NCI-H510A (cell line): ENCODE data around the gene ADM2.

Experiments used
- DNase-seq: peaks from one replicate; lab custom pipeline; 2025; lab: John Stamatoyannopoulos, UW

Gene ADM2

DNA sequence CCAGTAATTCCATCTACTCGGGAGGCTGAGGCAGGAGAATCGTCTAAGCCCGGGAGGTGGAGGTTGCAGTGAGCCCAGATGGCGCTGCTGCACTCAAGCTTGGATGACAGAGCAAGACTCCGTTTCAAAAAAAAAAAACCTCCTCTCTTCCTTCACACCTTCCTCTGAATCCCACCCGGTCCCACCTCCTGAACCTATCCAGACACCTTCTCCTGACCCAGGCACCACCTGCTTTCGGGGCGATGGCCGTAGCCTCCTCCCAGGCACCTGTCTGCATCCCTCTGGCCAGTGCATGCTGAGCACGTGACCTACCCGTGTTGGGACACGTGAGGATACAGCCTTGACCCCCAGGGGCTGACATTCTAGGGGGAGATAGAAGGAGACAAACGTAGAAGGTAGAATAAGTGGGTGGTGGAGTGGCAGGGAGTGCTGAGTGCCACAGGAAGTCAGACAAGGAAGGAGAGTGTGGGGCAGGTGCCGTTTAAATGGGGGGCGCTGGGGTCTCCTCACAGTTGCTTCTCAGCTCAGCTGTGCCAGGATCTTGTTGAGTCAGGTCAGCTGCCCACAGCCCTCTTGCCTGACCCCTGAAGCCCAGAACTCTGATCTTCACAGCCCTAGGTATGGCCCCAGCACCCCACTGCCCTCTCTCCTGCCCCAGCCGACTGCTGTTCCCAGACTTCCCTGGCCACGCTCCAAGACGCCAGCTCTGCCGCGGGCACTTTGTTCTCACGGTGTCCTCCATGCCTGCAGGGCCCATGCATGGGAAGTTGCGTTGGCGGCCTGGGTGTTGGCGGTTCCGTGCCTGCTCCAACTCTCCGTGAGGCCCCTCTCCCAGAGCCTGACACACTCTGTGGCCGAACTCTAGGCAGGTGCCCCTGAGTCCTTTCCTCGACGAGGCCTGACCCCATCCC lies 4.1 kb downstream of the ADM2 start:
- no peak for DNase-seq

DNA sequence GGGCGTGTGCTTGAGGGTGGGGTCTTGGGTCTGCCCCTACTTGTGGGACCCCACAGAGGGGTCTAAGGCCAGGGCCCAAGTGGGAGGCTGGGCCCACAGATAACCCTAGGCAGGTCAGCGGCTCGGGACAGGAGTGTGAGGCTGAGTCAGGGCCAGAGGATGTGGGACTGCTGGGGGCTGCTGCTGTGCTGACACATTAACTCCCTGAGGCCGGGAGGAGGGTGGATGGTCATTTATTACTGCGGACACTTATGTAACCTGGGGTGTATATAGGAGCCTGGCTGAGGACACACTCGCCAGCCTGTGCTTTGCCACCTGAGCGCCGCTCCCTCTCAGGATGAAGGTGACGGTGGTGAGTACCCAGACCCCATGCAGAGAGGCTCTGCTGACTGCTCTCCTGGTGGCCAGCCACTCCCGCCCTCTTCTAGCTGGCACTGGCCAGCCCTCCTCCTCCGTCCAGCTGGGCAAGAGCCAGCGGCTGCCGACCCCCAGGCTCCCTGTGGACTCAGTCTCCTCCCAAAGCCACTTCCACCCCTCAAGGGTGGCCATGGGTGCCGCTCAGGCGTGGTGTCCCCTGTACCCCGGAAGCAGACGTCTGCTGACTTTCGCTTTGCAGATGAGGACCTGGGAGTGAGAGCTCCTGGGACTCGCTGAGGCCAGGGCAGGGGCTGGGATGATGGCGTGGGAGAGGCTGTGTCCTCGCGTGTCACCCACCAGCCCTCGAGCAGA lies 5.4 kb downstream of the ADM2 start, which contains the start of gene MIOX:
Gene MIOX (plus strand): TSS at position 299 of the 729 bp plus-strand sequence. CDS start 39 bp downstream, at position 338.
- no peak for DNase-seq

DNA sequence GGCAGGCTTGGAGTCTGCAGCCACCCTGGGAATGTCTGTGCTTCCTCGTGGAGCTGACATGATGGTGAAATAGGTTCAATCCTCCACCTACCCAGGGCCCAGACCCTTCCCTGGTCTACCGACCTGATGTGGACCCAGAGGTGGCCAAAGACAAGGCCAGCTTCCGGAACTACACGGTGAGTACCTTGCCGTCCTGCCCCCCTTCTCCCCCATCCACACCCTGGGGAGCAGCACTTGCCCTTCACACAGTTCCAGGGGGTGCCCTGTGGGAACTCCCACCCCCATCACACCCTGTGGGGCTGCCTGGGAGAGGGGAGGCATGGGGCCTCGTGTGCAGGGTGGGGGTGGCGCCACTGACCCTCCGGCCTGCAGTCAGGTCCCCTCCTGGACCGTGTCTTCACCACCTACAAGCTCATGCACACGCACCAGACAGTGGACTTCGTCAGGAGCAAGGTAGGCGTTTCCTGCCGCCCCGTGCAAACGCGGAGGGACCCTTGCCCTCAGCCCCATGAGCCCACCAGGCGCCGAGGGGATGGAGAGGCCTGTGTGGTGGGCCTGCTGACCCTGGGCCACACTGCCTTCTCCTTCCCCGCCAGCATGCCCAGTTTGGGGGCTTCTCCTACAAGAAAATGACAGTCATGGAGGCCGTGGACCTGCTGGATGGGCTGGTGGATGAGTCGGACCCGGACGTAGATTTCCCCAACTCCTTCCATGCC lies 6.1 kb downstream of the ADM2 start:
- no peak for DNase-seq

DNA sequence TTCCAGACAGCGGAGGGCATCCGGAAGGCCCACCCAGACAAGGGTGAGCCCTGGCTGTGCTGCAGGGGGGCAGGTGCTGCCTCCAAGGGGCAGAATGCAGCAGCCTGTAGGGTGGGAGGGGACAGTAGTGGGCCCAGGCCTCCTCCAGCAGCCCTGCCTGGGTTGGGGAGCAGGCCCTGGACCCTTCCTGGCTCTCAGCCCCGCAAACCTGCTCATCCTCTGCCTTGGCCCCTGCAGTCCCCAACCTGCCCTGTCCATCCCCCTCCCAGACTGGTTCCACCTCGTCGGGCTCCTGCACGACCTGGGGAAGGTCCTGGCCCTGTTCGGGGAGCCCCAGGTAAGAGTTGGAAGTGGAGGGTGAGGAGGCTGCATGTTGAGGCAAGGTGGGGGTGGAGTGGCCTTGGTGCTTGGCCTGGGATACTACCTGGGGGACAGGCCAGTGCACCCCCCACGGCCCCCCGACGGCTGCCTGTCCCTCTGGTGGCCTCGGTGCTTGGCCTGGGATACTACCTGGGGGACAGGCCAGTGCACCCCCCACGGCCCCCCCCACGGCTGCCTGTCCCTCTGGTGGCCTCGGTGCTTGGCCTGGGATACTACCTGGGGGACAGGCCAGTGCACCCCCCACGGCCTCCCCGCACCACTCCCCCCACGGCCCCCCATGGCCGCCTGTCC lies 6.8 kb downstream of the ADM2 start:
- no peak for DNase-seq

DNA sequence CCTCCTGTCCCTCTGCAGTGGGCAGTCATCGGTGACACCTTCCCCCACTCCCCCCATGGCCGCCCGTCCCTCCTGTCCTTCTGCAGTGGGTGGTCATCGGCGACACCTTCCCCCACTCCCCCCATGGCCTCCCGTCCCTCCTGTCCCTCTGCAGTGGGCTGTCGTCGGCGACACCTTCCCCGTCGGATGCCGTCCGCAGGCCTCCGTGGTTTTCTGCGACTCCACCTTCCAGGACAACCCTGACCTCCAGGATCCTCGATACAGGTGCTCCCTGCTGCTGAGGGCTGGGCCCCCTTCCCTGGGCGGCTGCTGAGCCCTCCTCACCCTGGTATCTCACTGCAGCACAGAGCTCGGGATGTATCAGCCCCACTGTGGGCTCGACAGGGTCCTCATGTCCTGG lies 7.5 kb downstream of the ADM2 start:
- no peak for DNase-seq

DNA sequence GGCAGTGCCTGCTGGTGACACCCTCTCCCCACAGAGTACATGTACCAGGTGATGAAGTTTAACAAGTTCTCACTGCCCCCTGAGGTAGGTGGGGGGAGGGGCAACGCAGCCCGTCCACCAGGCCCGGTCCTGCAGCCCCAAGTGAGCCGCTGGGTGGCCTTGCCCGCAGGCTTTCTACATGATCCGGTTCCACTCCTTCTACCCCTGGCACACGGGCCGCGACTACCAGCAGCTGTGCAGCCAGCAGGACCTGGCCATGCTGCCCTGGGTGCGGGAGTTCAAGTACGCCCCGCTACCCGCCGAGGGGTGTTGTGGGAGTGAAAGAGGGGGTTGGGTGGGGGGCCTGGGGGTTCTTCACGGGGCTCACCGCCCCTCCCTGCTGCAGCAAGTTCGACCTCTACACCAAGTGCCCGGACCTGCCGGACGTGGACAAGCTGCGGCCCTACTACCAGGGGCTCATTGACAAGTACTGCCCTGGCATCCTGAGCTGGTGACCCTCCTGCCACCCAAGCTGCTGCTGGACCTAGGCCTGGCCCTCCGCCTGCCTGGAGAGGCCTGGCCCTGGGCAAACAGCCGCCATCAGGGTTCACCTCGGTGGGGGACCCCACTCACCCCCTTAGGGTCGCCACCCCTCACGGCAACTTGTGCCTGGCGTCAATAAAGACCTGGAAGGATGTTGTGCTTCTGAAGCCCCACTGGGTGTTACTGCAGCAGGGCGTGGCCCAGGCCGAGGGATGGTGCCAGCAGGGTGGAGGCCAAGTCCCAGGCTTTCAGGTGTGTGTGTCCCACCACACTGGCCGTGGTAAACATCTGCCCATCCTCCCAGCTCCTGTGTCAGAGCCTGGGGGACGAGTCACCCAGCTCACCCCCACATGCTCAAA lies 8.3 kb downstream of the ADM2 start:
- DNase-seq, result no peak

DNA sequence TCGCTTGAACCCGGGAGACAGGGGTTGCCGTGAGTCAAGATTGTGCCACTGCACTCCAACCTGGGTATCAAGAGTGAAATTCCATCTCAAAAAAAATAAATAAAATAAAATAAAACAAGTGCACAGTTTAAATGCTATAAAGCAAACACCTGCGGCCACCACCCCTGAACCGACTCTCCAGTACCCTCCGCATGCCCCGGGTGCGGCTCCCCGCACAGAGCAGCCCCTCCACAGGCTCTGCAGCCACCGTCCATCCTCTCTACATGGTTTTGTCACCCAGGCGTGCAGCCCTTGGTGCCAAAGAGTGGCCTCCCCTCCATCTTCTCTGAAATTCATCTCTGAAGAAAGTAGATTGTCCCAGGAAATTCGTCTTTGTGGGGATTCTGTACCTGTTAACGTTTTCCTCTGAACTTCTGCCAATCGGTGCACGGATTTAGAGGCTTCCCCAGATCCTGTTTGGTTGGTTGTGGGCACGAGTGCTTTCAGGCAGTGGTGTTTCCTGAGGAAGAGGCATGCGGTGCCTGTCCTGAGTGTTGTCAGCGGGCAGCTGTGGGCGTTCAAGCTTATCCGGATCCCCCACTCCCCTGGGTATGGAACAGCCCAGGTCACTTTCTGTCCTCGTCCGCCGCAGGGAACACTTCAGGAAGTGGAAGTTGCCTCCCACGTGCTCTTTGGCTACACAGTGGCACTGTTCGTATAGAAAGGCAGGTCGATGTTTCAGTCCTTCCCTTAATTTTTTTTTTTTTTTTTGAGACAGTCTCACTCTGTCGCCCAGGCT lies 9.4 kb downstream of the ADM2 start:
- DNase-seq, result no peak

DNA sequence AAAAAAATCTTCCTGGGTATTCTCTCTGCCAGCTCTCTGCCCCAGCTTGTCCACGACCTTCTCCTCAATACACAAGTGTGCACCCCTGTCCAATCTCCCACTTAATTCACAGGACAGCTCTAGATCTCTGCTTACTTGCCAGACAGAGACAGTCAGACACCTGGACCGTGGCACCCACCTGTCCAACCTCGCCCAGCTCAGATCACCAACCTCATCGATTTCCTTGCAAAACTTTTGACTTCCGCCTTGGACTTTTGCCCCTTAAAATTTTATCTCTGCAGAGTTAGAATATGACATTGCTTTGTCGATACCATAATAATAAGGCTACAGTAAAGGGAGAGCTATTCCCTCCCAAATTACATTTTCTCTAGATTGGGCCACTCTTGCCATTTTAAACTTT lies 15.8 kb downstream of the ADM2 start:
- no peak for DNase-seq

DNA sequence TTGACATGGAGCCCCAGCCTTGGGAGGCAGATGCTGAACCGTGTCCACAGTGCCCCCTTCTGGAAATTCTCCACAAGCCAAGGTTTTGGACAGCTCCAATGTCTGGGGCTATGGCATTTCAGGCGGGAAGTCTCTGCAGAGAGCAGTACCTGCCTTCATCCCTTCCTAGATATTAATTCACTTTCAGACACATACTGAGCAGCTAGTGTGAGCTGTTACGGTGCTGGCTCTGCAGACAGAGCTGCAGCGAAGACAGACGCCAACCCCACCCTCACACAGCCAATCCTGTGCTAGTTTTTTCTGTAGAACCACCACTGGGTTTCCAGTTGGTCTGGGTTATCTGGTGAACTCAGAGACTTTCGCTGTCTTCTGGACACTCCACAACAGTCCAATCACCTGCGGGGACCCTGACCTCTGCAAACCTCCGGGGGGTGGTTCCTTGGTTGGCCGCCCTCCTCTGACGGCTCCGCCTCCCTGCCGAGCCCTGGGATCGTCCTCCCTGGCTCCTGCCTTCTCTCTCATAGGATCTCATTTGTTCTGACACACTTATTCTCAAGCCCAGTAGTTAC lies 17.1 kb downstream of the ADM2 start:
- peak; percentile 48 for DNase-seq

DNA sequence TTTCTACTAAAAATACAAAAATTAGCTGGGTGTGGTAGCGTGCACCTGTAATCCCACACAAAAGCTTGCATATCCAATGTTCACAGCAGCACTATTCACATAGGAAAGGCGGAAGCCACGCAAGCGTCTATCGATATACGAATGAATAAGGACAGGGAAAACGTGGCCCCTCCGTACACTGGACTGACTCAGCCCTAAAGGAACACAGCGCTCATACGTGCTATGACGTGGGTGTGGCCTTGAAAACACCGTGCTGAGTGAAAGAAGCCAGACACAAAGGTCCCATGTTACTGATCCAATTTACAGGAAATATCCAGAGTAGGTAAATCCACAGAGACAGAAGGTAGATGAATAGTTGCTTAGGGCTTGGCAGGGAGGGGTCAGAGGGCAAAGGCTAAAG lies 19.1 kb downstream of the ADM2 start:
- no peak for DNase-seq

DNA sequence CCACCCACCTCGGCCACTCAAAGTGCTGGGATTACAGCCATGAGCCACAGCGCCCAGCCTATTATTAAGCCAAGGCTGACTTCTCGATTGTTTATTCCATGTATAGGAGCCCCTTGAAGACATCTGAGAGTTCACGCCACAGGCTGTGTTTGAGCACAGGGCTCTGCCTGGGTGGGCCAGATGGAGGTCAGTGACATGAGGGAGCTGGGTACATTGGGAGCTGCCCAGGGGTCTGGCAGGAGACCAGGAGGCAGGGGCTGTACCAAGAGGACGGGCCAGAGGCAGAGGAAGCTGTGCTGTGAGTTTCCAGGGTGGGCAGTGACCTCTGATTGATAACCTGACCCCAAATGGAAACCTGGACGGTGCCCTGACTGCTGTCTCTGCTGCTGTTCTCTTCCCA lies 20.8 kb downstream of the ADM2 start:
- DNase-seq, result no peak

DNA sequence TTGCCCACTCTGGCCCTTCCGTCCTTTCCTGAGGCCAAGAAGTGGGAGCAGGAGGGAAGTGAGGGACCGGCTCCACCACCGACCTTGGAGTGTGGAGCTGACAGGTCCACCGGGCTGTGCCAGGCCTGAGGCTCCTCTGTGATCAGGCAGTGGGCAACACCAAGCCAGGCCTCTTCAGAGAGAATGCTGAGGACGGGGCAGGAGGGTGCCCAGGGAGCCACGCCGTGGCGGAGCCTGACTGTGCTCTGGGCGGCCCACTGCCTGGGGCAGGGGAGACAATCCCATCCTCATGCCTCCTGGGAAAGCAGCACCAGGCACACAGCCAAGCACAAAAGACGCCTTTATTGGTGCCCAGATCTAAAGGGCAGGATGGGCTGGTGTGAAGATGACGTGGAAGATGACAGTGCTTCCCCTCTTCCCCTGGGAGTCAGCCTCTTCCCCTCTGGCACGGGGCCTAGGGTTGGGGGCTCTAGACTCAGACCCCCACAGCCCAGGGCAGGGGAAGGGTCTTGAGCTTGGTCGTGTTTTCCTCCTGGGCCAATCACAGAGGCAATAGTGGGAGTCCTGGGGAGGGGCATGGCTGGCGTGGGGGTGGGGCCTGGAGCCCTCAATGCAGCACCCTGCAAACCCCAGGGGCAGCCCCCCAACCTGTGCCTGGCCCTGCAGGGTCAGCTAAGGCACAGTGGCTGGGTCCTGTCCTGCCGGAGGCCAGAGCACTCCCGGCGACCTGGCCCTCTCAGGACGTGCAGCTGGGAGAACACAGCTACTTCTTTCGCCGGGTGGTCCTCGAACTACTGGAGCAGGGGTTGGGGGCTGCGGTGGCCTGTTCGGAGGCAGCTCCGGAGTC lies 21.5 kb downstream of the ADM2 start:
- DNase-seq, result no peak

DNA sequence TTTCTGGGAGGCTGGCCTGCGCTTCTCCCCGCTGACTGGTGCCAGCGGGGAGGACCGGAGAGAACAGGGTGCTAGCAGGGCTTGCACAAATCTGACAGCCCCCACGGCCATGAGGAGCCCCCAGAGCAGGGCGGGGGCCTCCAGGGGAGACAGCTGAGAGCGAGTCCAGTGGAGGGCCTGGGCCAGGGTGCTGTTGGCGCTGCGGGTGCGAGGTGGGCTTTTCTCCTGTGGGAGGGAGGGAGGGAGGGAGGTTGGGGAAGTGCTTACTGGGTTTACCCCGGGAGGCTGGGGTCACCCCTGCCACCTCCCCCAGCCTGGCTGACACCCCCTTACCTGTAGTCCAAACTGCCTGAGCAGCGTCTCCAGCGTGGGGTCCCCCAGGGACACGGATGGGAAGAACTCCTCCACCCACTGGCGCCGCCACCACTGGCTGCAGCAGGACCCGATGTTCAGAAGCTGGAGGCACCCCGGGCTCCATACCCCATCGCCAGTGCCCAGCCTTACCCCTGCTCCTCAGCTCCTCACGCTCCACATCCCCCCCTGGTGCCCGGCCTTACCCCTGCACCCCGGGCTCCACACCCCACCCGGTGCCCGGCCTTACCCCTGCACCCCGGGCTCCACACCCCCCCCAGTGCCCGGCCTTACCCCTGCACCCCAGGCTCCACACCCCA lies 22.3 kb downstream of the ADM2 start:
- no peak for DNase-seq

DNA sequence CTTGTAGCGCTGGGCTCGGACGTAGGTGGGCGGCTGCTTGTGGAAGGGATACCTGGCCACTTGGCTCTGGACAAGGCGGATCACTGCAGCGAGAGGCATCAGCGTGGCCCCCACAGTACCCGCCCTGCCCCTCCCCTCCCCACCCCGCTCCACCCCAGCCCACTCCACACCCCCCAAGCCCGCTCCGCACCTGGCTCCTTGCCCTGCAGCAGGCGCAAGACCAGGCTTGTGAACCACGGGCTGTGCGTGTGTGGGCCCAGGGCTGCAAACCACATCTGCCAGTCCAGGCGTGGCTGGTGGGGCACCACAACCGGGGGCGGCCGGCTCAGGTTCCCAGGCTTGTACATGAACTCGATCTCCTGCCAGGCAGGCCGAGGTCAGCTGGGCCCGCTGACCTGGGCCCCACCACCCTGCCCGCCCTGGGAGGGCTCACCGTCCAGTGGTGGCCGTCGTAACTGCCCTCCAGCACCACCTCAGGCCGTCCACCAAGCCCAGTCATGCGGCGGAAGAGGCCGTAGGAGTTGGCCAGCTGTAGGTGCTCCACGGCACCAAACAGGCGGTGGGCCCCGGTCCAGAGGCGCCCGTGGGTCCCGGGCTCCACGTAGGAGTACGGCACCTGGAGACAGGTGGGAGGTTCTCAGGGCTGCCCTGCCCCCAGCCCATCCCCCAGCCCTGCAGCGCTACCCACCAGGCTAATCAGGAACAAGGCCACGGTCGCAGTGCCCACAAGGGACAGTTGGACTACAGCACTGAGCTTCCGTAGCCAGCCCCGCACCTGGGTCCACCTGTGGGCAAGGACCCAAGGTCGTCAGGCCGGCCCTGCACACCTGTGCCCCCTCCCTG lies 23.2 kb downstream of the ADM2 start:
- no peak for DNase-seq

DNA sequence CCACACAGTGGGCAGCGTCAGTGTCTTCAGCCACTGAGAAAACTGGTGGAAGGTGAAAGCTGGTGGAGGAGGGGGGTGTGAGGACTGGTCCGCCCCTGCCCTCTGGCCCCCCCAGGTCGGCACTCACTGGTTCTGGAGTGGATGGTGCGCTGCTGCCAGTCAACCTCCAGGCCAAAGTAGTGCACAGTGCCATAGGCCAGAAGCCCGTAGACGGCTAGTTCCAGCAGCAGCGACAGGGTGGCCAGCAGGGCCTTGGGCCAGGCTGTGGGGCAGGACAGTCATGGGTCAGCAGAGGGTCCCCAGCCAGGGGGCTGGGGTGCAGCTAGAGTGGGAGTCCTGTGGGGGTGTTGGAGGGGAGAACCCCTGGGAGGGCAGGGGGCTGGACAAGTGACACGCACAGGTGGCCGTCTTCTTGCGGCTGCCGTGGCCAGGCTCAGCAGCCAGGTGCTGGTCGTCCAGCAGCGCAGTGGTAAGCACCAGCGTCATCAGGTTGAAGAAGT lies 24.0 kb downstream of the ADM2 start:
- DNase-seq, result no peak

DNA sequence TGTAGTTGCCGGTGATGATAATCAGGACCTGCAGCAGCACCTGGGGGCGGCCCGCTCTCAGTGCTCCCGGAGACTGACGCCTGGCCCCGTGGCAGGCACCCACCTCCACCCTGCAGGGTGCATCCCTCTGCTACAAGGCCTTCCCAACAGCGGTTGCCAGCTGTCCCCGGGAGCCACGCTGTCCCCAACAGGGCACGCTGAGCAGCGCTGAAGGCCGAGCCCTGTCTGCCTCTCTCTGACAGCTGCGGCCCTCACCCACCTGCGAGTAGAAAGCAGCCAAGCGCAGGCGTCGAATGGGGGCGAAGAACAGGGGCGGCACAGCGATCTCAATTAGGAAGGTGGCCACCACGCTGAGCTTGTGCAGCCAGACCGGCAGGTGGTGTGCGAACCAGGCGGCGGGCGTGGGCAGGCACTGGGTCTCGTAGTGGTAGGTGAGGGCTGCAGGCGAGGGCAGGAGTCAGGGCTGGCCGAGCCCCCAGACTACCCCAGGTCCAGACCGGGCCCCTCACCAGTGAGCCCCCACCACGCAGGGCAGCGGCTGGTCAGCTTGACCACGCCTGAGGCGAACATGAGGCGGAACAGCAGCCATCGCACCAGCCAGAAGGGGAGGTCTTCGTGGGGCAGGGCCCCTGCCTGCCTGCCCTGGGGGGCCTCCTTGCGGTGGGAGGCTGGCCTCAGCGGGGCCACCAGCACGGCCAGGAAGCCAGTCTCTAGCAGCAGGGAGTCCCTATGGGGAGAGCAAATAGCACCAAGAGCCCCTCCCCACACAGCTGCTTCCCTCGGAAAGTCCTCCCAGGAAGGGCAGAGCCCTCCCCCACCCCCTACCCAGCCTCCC lies 24.6 kb downstream of the ADM2 start:
- DNase-seq, result no peak
